GM18498 (cell line): ENCODE measurements around the gene LRRC39.
A peak's percentile ranks its signal among the peaks of the same experiment; 100 is the strongest.
"Not testable (repeated sequence)": the region's sequence is repeated elsewhere in the genome, so short reads cannot be mapped to it uniquely, and the experiment has no call there.

Source experiments
- ATAC-seq: cut with Tn5 transposase; IDR thresholded peaks from one replicate; pipeline ENCODE4 v1.9.1; 2021; ENCODE audit warnings: mild to moderate bottlenecking, moderate library complexity; ENCODE audit not compliant: unreplicated experiment

LRRC39 gene

DNA sequence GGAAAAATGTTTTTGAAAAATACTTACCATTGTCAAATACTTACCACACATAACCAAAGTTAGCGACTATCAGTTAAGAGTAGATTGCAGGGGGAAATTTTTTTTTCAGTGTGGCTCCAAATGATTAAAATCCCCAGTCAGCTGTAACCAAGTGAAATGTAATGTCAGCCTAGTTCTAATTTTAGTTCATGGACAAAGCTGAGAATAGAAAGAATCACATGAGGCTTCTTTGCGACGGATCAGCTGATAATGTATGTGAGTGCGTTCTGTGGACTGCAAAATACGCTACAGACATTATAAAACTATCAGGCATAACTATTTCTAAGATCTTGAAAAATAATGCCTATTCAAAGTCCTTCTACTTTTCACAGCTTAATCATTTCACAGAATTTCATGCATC is at the start of gene LRRC39:
TSS of gene LRRC39 (minus strand) at position 166 of the 400 bp plus-strand sequence. CDS start 9,740 bp downstream, outside the sequence.
- no peak for ATAC-seq

- ATAC-seq, result no peak
Measured at GRCh38 chr1:100222428-100222827, 44.4 kb upstream of the LRRC39 start.

DNA sequence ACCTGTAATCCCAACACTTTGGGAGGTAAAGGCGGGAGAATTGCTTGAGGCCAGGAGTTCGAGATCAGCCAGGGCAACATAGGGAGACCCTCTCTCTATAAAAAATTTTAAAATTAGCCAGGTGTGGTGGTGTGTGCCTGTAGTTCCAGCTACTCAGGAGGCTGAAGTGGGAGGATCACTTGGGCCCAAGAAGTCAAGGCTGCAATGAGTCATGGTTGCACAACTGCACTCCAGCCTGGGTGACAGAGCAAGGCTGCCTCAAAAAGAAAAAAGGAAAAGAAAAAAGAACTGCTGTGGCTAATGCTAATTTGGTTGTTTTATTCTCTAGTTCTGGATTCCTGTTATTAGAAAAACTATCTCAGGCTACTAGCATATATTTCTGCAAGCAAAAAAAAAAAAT is 41.8 kb upstream of the LRRC39 start:
- no peak for ATAC-seq

DNA sequence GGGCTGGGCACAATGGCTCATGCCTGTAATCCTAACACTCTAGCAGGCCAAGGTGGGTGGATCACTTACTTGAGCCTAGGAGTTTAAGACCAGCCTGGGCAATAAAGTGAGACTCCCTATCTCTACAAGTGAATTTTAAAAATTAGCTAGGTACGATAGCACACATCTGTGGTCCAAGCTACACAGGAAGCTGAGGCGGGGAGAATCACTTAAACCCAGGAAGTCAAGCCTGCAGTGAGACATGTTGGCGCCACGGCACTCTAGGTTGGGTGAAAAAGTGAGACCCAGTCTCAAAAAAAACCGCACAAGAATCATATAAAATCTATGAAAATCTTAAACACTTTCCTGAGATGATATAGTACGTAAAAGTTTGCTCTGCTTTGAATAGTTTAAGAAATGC is 41.4 kb upstream of the LRRC39 start:
- ATAC-seq, result no peak

GRCh38 chr1:100217834-100218233 is 39.8 kb upstream of the LRRC39 start:
- ATAC-seq, result no peak

- ATAC-seq, result no peak
Measured at GRCh38 chr1:100215101-100215500, 37.0 kb upstream of the LRRC39 start.

- no peak for ATAC-seq
Measured at GRCh38 chr1:100213141-100213540, 35.1 kb upstream of the LRRC39 start.

DNA sequence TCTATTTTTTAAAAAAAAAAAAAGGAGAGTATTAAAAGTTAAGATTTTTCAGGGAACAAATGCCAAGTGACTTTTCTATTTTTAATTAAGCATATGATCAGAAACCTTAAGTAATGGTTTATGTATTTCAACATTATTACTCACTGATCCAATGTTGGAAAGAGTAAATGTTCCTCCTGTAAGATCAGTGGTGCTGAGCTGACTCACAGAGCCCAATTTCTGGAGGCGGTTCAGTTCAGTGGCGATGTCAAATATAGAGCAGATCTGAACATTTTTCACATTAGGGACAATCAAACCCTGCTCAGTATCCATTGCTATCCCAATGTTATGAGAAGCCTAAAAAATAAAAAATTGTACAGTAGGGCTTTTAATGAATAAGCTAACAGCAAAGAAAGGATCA is 28.2 kb upstream of the LRRC39 start:
- ATAC-seq, result no peak

DNA sequence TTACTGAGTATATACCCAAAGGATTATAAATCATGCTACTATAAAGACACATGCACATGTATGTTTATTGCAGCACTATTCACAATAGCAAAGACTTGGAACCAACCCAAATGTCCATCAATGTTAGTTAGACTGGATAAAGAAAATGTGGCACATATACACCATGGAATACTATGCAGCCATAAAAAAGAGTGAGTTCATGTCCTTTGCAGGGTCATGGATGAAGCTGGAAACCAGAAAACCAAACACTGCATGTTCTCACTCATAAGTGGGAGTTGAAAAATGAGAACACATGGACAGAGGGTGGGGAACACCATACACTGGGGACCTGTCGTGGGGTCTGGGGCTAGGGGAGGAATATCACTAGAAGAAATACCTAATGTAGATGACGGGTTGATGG is 27.5 kb upstream of the LRRC39 start:
- ATAC-seq, result not testable (repeated sequence)

DNA sequence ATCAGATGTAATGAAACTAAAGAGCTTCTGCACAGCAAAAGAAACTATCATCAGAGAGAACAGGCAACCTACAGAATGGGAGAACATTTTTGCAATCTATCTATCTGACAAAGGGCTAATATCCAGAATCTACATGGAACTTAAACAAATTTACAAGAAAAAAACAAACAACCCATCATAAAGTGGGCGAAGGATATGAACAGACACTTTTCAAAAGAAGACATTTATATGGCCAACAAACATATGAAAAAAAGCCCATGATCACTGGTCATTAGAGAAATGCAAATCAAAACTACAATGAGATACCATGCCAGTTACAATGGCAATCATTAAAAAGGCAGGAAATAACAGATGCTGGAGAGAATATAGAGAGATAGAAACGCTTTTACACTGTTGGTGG is 27.0 kb upstream of the LRRC39 start:
- not testable (repeated sequence) for ATAC-seq

DNA sequence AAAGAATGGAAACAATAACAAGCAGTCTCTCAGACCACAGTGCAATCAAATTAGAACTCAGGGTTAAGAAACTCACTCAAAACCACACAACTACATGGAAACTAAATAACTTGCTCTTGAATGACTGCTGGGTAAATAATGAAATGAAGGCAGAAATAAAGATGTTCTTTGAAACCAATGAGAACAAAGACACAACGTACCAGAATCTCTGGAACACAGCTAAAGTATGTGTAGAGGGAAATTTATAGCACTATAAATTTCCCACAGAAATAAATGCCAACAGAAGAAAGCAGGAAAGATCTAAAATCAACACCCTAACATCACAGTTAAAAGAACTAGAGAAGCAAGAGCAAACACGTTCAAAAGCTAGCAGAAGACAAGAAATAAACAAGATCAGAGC is 24.6 kb upstream of the LRRC39 start:
- not testable (repeated sequence) for ATAC-seq

GRCh38 chr1:100200060-100200459 is 22.0 kb upstream of the LRRC39 start:
- not testable (repeated sequence) for ATAC-seq

DNA sequence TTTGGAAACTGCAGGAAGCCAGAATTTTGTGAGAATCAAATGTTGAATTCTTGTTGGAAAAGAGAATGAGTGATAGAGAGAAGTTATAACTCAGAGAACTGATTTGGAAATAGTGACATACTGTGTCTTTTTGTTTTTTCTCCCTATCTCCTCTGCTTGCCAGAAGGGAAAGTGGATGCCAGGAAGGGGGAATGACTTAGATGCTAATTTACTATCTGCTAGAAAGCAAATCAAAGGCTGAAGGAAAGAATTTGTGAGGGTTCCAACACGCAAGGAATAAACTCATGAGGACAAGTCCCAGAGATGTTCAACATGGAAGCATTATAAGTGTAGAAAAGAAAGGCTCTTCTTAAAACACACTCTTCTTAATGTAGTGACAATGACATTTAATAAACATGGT is 20.5 kb upstream of the LRRC39 start:
- ATAC-seq, result no peak

- ATAC-seq, result peak; percentile 65
Measured at GRCh38 chr1:100188617-100189016, 10.6 kb upstream of the LRRC39 start.

DNA sequence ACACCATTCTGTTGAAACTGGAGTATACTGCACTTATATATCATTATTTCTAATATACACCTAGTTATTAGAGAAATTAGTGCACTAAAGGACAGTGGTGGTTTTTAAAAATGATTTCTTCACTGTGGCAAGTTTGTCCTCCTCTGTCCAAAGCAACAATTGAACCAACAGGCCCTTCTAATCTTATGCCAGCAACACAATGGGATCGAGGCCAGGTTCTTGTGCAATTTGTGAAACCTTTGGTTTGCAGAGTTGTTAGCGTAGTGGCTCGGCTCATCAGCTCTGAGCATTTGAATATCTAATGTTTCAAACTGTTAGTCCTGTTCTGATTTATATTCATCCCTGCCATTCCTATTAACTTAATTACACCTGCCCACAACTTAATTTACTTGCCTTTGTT is 9.9 kb upstream of the LRRC39 start:
- ATAC-seq, result no peak

DNA sequence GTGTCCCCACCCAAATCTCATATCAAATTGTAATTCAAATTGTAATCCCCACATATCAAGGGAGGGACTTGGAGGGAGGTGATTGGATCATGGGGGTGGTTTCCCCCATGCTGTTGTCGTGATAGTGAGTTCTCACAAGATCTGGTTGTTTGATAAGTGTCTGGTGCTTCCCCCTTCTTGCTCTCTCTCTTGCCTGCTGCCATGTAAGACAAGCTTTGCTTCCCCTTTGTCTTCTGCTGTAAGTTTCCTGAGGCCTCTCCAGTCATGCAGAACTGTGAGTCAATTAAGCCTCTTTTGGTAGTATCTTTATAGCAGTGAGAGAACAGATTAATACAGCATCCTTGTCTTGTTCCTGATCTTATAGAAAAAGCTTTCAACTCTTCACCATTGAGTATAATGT is 6.5 kb upstream of the LRRC39 start:
- peak; percentile 76 for ATAC-seq

GRCh38 chr1:100183370-100183769 is 5.3 kb upstream of the LRRC39 start:
- no peak for ATAC-seq

DNA sequence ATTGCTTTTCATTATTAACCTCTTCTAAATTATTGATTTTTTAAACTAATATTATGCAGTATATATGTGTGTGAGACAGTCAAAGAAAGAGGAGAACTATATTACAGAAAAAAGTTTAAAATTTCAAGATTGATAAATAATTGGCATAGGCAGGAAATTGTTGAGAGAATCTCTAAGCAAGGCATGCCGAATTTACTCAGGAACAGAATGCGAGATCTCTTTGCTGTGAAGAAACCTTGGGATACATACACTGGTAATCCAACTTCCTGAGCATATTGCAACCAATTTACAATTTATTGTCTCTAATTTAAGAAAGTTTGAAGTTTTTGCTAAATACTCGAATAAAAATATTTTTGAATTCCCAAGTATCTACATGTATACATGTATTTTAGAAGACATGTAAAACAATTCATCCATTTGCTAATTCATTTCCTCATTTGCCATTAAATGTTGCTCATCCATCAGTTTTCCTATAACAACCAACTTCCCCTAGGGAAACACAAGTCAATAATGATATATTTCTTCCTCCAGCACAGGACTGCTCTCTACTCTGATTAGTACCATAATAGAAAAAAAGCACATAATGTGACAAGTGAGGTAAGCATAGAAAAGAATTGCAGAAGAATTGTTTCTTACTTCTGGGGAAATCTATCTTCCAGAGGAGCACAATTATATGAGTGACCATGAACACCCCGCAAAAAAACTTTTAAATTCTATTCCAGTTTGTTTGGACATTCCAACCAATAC is 588 bp downstream of the LRRC39 start:
- ATAC-seq, result no peak

- no peak for ATAC-seq
Measured at GRCh38 chr1:100168051-100168450, 10.0 kb downstream of the LRRC39 start.

DNA sequence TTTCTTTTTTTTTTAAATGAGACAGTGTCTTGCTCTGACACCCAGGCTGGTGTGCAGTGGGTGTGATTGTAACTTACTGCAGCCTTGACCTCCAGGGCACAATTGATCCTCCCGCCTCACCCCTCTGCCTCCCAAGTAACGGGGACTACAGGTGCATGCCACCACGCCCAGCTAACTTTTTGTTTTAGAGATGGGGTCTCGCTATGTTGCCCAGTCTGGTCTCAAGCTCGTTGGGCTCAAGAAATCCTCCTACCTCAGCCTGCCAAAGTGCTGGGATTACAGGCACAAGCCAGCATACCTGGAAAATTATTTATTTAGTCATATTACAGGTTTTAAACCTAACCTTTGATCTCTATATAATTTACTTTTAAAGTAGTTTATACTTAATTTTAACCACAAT is 13.4 kb downstream of the LRRC39 start:
- ATAC-seq, result no peak

GRCh38 chr1:100164216-100164615 is 13.8 kb downstream of the LRRC39 start:
- ATAC-seq, result no peak

GRCh38 chr1:100162881-100163280 is 15.2 kb downstream of the LRRC39 start:
- ATAC-seq, result no peak

- ATAC-seq, result peak; percentile 77
Measured at GRCh38 chr1:100152271-100152670, 25.8 kb downstream of the LRRC39 start.
